ENCODE results near the gene CTDNEP1. TPM values are rescaled to one million over a fixed set of nuclear protein-coding genes. Genes with fewer than 3 reads are reported as not detected.

CTDNEP1 gene
- total RNA-seq, 1 experiment from 2014 or later = 132 TPM

DNA sequence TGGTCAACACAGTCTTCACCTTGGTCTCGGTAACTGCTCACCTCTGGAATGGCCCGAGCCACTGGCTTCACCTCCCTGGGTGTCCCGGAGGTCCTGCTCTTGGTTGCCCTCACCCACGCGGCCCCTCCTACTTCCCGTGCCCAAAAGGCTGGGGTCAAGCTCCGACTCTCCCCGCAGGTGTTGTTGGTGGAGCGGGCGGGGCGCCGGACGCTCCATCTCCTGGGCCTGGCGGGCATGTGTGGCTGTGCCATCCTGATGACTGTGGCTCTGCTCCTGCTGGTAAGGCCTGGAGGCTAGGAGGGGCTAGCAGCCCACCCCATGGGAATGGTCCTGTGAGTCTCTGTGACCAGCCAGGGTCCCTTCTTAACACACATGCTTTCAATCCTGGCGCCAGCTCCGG, 33.4 kb upstream of the CTDNEP1 start:
- in situ Hi-C loops (cut with HindIII; ENCODE audit: low pct_unique_long_range_greater_than_20kb, low sequenced_read_pairs) (no loop called here), intact Hi-C loops (cut with micrococcal nuclease; ENCODE audit: unreplicated experiment) (no loop called here)
- ATAC-seq = no peak

DNA sequence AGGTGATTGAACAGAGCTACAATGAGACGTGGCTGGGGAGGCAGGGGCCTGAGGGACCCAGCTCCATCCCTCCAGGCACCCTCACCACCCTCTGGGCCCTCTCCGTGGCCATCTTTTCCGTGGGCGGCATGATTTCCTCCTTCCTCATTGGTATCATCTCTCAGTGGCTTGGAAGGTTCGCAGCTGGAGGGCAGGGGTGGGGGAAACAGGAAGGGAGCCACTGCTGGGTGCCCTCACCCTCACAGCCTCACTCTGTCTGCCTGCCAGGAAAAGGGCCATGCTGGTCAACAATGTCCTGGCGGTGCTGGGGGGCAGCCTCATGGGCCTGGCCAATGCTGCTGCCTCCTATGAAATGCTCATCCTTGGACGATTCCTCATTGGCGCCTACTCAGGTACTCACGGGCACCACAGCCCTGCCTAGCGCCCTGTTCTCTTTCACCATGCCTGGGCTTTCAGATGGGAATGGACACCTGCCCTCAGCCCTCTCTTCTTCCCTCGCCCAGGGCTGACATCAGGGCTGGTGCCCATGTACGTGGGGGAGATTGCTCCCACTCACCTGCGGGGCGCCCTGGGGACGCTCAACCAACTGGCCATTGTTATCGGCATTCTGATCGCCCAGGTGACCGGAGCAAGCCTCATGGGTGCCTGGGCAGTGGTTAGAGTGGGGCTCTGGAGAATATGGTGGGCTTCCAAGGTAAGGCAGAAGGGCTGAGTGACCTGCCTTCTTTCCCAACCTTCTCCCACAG, 32.1 kb upstream of the CTDNEP1 start:
- Histone ChIP-seq H3K9me3 (ENCODE audit: control insufficient read depth, insufficient read depth, low read depth, low read length) (no peaks in the 10 kb centered on the region), H3K4me3 (ENCODE audit: low read depth in 2 of 2, low read length in 2 of 2) (no peak overlapping the region), H3K36me3 (ENCODE audit: control insufficient read depth, insufficient read depth, low read length) (no peaks in the 10 kb centered on the region), H3K27ac (ENCODE audit: low read length) (no peak overlapping the region), H3K27me3 (ENCODE audit: control insufficient read depth, insufficient read depth, low read length) (no peaks in the 10 kb centered on the region), H3K4me1 (ENCODE audit: control insufficient read depth, insufficient read depth, low read length) (no peaks in the 10 kb centered on the region)
- intact Hi-C loops (cut with micrococcal nuclease; ENCODE audit: unreplicated experiment) = no loop called here
- TF ChIP-seq, protein P1, sequence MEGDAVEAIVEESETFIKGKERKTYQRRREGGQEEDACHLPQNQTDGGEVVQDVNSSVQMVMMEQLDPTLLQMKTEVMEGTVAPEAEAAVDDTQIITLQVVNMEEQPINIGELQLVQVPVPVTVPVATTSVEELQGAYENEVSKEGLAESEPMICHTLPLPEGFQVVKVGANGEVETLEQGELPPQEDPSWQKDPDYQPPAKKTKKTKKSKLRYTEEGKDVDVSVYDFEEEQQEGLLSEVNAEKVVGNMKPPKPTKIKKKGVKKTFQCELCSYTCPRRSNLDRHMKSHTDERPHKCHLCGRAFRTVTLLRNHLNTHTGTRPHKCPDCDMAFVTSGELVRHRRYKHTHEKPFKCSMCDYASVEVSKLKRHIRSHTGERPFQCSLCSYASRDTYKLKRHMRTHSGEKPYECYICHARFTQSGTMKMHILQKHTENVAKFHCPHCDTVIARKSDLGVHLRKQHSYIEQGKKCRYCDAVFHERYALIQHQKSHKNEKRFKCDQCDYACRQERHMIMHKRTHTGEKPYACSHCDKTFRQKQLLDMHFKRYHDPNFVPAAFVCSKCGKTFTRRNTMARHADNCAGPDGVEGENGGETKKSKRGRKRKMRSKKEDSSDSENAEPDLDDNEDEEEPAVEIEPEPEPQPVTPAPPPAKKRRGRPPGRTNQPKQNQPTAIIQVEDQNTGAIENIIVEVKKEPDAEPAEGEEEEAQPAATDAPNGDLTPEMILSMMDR (IDR thresholded peaks at IDR 0.05) = no peak
- no peak for TF ChIP-seq REST (IDR thresholded peaks at IDR 0.05; ENCODE audit: insufficient read depth in 1 of 2, low read depth in 2 of 2, low read length in 1 of 2)
- TF ChIP-seq TCF7L2 (IDR thresholded peaks at IDR 0.05; ENCODE audit: low read depth, low read length) = no peak
- no peak for TF ChIP-seq SIN3A (IDR thresholded peaks at IDR 0.05; ENCODE audit: borderline replicate concordance, insufficient read depth, low read depth, low read length)
- TF ChIP-seq POLR2AphosphoS5 (IDR thresholded peaks at IDR 0.05; ENCODE audit: low read depth, low read length) = no peak
- ChIA-PET POLR2A (no interaction called here), CTCF (no interaction called here)
- no TSS peak for BruUV-seq (replicated peaks)
- ATAC-seq (no peak), DNase-seq (ENCODE audit: low read depth, low spot score) (no peak)
- in situ Hi-C loops (cut with HindIII; ENCODE audit: low pct_unique_long_range_greater_than_20kb, low sequenced_read_pairs) = no loop called here

More for the DNA sequence above, 33.4 kb upstream of the CTDNEP1 start:
- BruUV-seq (replicated peaks) = no TSS peak
- no peaks in the 10 kb centered on the region for H3K4me1 ChIP-seq (ENCODE audit: control insufficient read depth, insufficient read depth, low read length)
- no peak for TF ChIP-seq SIN3A (IDR thresholded peaks at IDR 0.05; ENCODE audit: borderline replicate concordance, insufficient read depth, low read depth, low read length)
- no peak for TF ChIP-seq POLR2AphosphoS5 (IDR thresholded peaks at IDR 0.05; ENCODE audit: low read depth, low read length)
- TF ChIP-seq REST (IDR thresholded peaks at IDR 0.05; ENCODE audit: insufficient read depth in 1 of 2, low read depth in 2 of 2, low read length in 1 of 2) = no peak
- TF ChIP-seq TCF7L2 (IDR thresholded peaks at IDR 0.05; ENCODE audit: low read depth, low read length) = no peak
- TF ChIP-seq, protein P1 (IDR thresholded peaks at IDR 0.05) = no peak
- no peak for DNase-seq (ENCODE audit: low read depth, low spot score)
- H3K36me3 ChIP-seq (ENCODE audit: control insufficient read depth, insufficient read depth, low read length) = no peaks in the 10 kb centered on the region
- H3K4me3 ChIP-seq (ENCODE audit: low read depth in 2 of 2, low read length in 2 of 2) = no peak overlapping the region
- H3K27me3 ChIP-seq (ENCODE audit: control insufficient read depth, insufficient read depth, low read length) = no peaks in the 10 kb centered on the region
- ChIA-PET CTCF (no interaction called here), POLR2A (no interaction called here)
- no peak overlapping the region for H3K27ac ChIP-seq (ENCODE audit: low read length)
- no peaks in the 10 kb centered on the region for H3K9me3 ChIP-seq (ENCODE audit: control insufficient read depth, insufficient read depth, low read depth, low read length)
